ENCODE measurements around the gene ZBTB32.
"Not testable (repeated sequence)": the region's sequence is repeated elsewhere in the genome, so short reads cannot be mapped to it uniquely, and the experiment has no call there.

Gene ZBTB32

DNA sequence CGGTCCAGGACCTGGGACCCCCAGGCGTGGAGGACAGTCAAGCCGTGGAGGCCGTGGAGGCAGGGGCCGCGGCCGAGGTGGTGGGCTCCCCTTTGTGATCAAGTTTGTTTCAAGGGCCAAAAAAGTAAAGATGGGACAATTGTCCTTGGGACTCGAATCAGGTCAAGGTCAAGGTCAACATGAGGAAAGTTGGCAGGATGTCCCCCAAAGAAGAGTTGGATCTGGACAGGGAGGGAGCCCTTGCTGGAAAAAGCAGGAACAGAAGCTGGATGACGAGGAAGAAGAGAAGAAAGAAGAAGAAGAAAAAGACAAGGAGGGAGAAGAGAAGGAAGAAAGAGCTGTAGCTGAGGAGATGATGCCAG lies 15.8 kb downstream of the ZBTB32 start:
- no peak for DNase-seq (ENCODE audit: low read depth)
- H3K4me3 ChIP-seq (ENCODE audit: low read depth, low read length) = no peak overlapping the region
- TF ChIP-seq, protein P1, sequence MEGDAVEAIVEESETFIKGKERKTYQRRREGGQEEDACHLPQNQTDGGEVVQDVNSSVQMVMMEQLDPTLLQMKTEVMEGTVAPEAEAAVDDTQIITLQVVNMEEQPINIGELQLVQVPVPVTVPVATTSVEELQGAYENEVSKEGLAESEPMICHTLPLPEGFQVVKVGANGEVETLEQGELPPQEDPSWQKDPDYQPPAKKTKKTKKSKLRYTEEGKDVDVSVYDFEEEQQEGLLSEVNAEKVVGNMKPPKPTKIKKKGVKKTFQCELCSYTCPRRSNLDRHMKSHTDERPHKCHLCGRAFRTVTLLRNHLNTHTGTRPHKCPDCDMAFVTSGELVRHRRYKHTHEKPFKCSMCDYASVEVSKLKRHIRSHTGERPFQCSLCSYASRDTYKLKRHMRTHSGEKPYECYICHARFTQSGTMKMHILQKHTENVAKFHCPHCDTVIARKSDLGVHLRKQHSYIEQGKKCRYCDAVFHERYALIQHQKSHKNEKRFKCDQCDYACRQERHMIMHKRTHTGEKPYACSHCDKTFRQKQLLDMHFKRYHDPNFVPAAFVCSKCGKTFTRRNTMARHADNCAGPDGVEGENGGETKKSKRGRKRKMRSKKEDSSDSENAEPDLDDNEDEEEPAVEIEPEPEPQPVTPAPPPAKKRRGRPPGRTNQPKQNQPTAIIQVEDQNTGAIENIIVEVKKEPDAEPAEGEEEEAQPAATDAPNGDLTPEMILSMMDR (IDR thresholded peaks at IDR 0.05; ENCODE audit: insufficient read depth, low read depth, low read length, missing control alignments) = no peak

DNA sequence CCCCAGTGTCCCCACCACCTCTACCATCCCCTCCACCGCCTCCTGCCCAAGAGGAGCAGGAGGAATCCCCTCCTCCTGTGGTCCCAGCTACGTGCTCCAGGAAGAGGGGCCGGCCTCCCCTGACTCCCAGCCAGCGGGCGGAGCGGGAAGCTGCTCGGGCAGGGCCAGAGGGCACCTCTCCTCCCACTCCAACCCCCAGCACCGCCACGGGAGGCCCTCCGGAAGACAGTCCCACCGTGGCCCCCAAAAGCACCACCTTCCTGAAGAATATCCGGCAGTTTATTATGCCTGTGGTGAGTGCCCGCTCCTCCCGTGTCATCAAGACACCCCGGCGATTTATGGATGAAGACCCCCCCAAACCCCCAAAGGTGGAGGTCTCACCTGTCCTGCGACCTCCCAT lies 16.3 kb downstream of the ZBTB32 start:
- no peak overlapping the region for H3K4me3 ChIP-seq (ENCODE audit: low read depth, low read length)
- no peak for DNase-seq (ENCODE audit: low read depth)
- TF ChIP-seq, protein P1 (IDR thresholded peaks at IDR 0.05; ENCODE audit: insufficient read depth, low read depth, low read length, missing control alignments) = no peak

DNA sequence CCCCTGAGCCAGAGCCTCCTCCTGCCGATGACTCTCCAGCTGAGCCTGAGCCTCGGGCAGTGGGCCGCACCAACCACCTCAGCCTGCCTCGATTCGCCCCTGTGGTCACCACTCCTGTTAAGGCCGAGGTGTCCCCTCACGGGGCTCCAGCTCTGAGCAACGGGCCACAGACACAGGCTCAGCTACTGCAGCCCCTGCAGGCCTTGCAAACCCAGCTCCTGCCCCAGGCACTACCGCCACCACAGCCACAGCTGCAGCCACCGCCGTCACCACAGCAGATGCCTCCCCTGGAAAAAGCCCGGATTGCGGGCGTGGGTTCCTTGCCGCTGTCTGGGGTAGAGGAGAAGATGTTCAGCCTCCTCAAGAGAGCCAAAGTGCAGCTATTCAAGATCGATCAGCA lies 17.0 kb downstream of the ZBTB32 start:
- no peak for DNase-seq (ENCODE audit: low read depth)
- TF ChIP-seq, protein P1 (IDR thresholded peaks at IDR 0.05; ENCODE audit: insufficient read depth, low read depth, low read length, missing control alignments) = no peak

DNA sequence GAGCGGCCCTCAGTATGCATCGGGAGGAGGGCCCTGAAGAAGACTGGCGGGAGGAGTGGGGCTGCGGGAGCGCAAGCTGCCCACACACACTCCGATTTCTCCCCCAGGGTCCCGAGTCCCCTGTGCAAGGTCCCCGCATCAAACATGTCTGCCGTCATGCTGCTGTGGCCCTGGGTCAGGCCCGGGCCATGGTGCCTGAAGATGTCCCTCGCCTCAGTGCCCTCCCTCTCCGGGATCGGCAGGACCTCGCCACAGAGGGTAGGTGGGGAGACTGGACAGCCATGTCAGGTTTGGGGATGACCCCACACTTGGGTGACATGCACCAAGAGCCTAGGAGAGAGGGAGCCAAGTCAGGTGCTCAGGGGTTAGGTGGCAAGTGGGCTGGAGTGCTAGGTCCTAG lies 18.1 kb downstream of the ZBTB32 start:
- H3K4me3 ChIP-seq (ENCODE audit: low read depth, low read length) = no peak overlapping the region
- no peak for DNase-seq (ENCODE audit: low read depth)
- TF ChIP-seq, protein P1 (IDR thresholded peaks at IDR 0.05; ENCODE audit: insufficient read depth, low read depth, low read length, missing control alignments) = no peak

More for the DNA sequence above, 17.0 kb downstream of the ZBTB32 start:
- H3K4me3 ChIP-seq (ENCODE audit: low read depth, low read length) = no peak overlapping the region

DNA sequence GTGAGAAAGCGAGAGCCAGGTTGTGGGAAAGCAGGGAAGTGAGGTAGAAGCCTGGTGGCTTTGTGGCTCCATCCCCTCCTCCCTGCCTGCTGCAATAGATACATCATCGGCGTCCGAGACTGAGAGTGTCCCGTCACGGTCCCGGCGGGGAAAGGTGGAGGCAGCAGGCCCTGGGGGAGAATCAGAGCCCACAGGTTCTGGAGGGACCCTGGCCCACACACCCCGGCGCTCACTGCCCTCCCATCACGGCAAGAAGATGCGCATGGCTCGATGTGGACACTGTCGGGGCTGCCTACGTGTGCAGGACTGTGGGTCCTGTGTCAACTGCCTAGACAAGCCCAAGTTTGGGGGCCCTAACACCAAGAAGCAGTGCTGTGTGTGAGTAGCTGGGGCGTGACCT lies 18.5 kb downstream of the ZBTB32 start:
- no peak overlapping the region for H3K4me3 ChIP-seq (ENCODE audit: low read depth, low read length)
- no peak for DNase-seq (ENCODE audit: low read depth)
- TF ChIP-seq, protein P1 (IDR thresholded peaks at IDR 0.05; ENCODE audit: insufficient read depth, low read depth, low read length, missing control alignments) = no peak

DNA sequence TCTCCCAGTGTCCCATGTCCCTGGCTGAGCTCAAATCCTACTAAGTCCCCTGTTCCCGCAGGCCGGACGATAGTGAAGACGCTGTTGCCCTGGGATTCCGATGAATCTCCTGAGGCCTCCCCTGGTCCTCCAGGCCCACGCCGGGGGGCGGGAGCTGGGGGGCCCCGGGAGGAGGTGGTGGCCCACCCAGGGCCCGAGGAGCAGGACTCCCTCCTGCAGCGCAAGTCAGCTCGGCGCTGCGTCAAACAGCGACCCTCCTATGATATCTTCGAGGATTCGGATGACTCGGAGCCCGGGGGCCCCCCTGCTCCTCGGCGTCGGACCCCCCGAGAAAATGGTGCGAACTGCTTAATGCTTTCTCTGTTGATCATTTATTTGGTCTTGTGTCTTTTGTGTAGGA lies 19.3 kb downstream of the ZBTB32 start:
- no peak for DNase-seq (ENCODE audit: low read depth)
- TF ChIP-seq, protein P1 (IDR thresholded peaks at IDR 0.05; ENCODE audit: insufficient read depth, low read depth, low read length, missing control alignments) = no peak
- no peak overlapping the region for H3K4me3 ChIP-seq (ENCODE audit: low read depth, low read length)

DNA sequence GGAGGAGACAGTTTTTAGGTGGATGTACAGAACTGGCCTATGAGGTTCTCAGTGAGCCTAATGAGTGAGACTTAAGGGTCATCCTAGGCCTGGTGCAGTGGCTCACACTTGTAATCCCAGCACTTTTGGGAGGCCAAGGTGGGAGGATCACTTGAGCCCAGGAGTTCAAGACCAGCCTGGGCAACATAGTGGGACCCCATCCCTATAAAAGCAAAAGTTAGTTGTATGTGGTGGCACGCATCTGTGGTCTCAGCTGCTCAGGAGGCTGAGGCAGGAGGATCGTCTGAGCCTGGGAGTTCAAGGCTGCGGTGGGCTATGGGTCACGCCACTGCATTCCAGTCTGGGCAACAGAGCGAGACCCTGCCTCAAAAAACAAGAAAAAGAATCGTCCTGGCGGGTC lies 19.8 kb downstream of the ZBTB32 start:
- DNase-seq (ENCODE audit: low read depth); H3K4me3 ChIP-seq (ENCODE audit: low read depth, low read length): not testable (repeated sequence)

DNA sequence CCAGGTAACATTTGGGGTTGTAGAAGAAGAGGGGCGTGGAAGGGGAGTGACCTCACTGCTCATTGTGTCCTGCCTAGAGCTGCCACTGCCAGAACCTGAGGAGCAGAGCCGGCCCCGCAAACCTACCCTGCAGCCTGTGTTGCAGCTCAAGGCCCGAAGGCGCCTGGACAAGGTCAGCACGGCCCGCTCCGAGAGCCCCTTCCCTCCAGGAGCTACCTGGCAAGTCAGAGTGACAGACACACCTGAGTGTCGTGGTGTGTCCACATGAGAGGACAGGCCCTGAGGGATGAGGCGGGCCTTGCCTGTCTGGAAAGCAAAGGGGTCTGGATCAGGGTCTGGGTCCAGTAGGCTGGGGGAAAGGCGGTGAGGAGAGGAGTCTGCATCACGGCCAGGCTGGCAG lies 20.2 kb downstream of the ZBTB32 start:
- TF ChIP-seq, protein P1 (IDR thresholded peaks at IDR 0.05; ENCODE audit: insufficient read depth, low read depth, low read length, missing control alignments) = no peak
- DNase-seq (ENCODE audit: low read depth) = no peak

More for the DNA sequence above, 20.2 kb downstream of the ZBTB32 start:
- no peak overlapping the region for H3K4me3 ChIP-seq (ENCODE audit: low read depth, low read length)
